H1 (cell line): Measurements from ENCODE around the gene PANK3. TPM values are rescaled to one million over a fixed set of nuclear protein-coding genes. Genes with fewer than 3 reads are reported as not detected.

Source experiments
- CTCF ChIA-PET: fragments of 300-600 bp; sonication (Branson Sonifier 250); formaldehyde crosslinking; loops from one replicate; lab custom pipeline; 2021; ENCODE audit not compliant: partially characterized antibody; lab: Charles Lee
- POLR2A ChIA-PET: fragments of 300-600 bp; sonication (Branson Sonifier 250); formaldehyde crosslinking; loops from one replicate; lab custom pipeline; 2021; ENCODE audit warnings: inconsistent platforms; ENCODE audit not compliant: partially characterized antibody; lab: Charles Lee
- DNase-seq, 2 experiments: peaks; one replicate each; pipeline versions ENCODE4 v3.0.0 to v3.0.0-alpha.2; 2010 to 2022; ENCODE audit warnings: low spot score in 2 of 2, low read depth in 1 of 2, mixed read lengths in 1 of 2
- FAIRE-seq: peaks from 2 replicates; lab custom pipeline; 2011; peaks lifted over from hg19 to GRCh38; lab: Jason Lieb, UNC
- H2AFZ ChIP-seq: 2 replicates; pipeline ENCODE4 v1.8.1; 2012; ENCODE audit warnings: low read length, inconsistent platforms
- H2AK5ac ChIP-seq: 2 replicates; pipeline ENCODE4 v1.6.1; 2013; ENCODE audit warnings: low read depth, low read length
- H2BK120ac ChIP-seq: replicated peaks from 2 replicates; pipeline ENCODE3; 2013; ENCODE audit warnings: low read depth, low read length, inconsistent platforms
- H2BK12ac ChIP-seq: 2 replicates; pipeline ENCODE4 v1.6.1; 2013; ENCODE audit warnings: low read depth, low read length
- H2BK15ac ChIP-seq: 2 replicates; pipeline ENCODE4 v1.6.1; 2013; ENCODE audit warnings: low read length
- H2BK20ac ChIP-seq: 2 replicates; pipeline ENCODE4 v1.6.1; 2013; ENCODE audit warnings: low read length
- H2BK5ac ChIP-seq: 2 replicates; pipeline ENCODE4 v1.6.1; 2013; ENCODE audit warnings: low read depth, low read length
- H3K14ac ChIP-seq: 2 replicates; pipeline ENCODE4 v1.6.1; 2013; ENCODE audit warnings: inconsistent platforms; ENCODE audit not compliant: insufficient read length
- H3K18ac ChIP-seq: 2 replicates; pipeline ENCODE4 v1.6.1; 2013; ENCODE audit warnings: low read length; ENCODE audit errors: extremely low read depth
- H3K23ac ChIP-seq: 2 replicates; pipeline ENCODE4 v1.6.1; 2013; ENCODE audit warnings: inconsistent platforms; ENCODE audit not compliant: insufficient read length
- H3K23me2 ChIP-seq: 2 replicates; pipeline ENCODE4 v1.6.1; 2013; ENCODE audit warnings: low read depth, low read length
- H3K27ac ChIP-seq: 2 replicates; pipeline ENCODE4 v1.6.1; 2011; ENCODE audit warnings: low read depth, low read length, inconsistent platforms
- H3K27me3 ChIP-seq, 4 experiments: replicated peaks in 1 of 4; 1 replicate in 1 of 4; 2 replicates in 3 of 4; pipeline versions ENCODE4 v1.6.1 to v1.8.1; 2011 to 2013; ENCODE audit warnings: low read length in 3 of 4, mild to moderate bottlenecking in 3 of 4, inconsistent platforms in 2 of 4, mixed read lengths in 2 of 4, moderate library complexity in 1 of 4; ENCODE audit not compliant: control insufficient read depth in 3 of 4, insufficient read depth in 3 of 4; ENCODE audit errors: extremely low read depth in 1 of 4
- H3K36me3 ChIP-seq, 4 experiments: 2 replicates each; pipeline versions ENCODE4 v1.6.1 to v1.8.1; 2011 to 2013; ENCODE audit warnings: mild to moderate bottlenecking in 4 of 4, low read length in 3 of 4, moderate library complexity in 2 of 4, control low read depth in 1 of 4, inconsistent platforms in 1 of 4; ENCODE audit not compliant: insufficient read depth in 4 of 4, control insufficient read depth in 2 of 4
- H3K4ac ChIP-seq: replicated peaks from 2 replicates; pipeline ENCODE3; 2013; ENCODE audit warnings: low read length, low read depth, mixed read lengths, inconsistent platforms; ENCODE audit not compliant: insufficient read length
- H3K4me1 ChIP-seq, 4 experiments: replicated peaks in 1 of 4; 1 replicate in 1 of 4; 2 replicates in 3 of 4; pipeline versions ENCODE4 v1.6.1 to v1.8.1; 2011 to 2013; ENCODE audit warnings: low read length in 3 of 4, inconsistent platforms in 2 of 4, mixed read lengths in 1 of 4; ENCODE audit not compliant: insufficient read depth in 4 of 4, control insufficient read depth in 3 of 4
- H3K4me2 ChIP-seq, 2 experiments: 2 replicates each; pipeline versions ENCODE4 v1.6.1 to v1.8.1; 2011 to 2013; ENCODE audit warnings: low read depth in 2 of 2, low read length in 2 of 2, control low read depth in 1 of 2, inconsistent platforms in 1 of 2, mild to moderate bottlenecking in 1 of 2; ENCODE audit not compliant: insufficient read depth in 1 of 2
- H3K4me3 ChIP-seq, 4 experiments: fragments of 200-600, 300-600 bp in 1 of 4; sonication (generic), shearing (Covaris generic), sonication (Bioruptor Twin) in 1 of 4; 2 replicates each; pipeline versions ENCODE4 v1.5.1 to v1.8.1; 2011 to 2016; ENCODE audit warnings: low read length in 4 of 4, low read depth in 3 of 4, control low read depth in 2 of 4, inconsistent platforms in 2 of 4, mild to moderate bottlenecking in 2 of 4, mixed read lengths in 1 of 4, moderate library complexity in 1 of 4; ENCODE audit not compliant: insufficient read depth in 2 of 4; ENCODE audit errors: extremely low read depth in 1 of 4
- H3K56ac ChIP-seq: replicated peaks from 2 replicates; pipeline ENCODE3; 2013; ENCODE audit warnings: low read depth, mild to moderate bottlenecking, mixed read lengths, low read length, inconsistent platforms; ENCODE audit not compliant: insufficient read length
- H3K79me1 ChIP-seq: 2 replicates; pipeline ENCODE4 v1.6.1; 2013; ENCODE audit warnings: low read depth, low read length, control low read depth
- H3K79me2 ChIP-seq, 2 experiments: 2 replicates each; pipeline versions ENCODE4 v1.6.1 to v1.8.1; 2012 to 2013; ENCODE audit warnings: low read length in 2 of 2, mild to moderate bottlenecking in 2 of 2, inconsistent platforms in 1 of 2; ENCODE audit not compliant: insufficient read depth in 2 of 2, control insufficient read depth in 1 of 2
- H3K9ac ChIP-seq, 4 experiments: replicated peaks in 1 of 4; 1 replicate in 1 of 4; 2 replicates in 3 of 4; pipeline versions ENCODE4 v1.6.1 to v1.8.1; 2011 to 2013; ENCODE audit warnings: low read depth in 3 of 4, low read length in 3 of 4, control low read depth in 2 of 4, mild to moderate bottlenecking in 2 of 4, moderate library complexity in 2 of 4, inconsistent platforms in 1 of 4; ENCODE audit errors: extremely low read depth in 1 of 4
- H3K9me3 ChIP-seq, 2 experiments: 2 replicates each; pipeline versions ENCODE4 v1.6.1 to v1.8.1; 2012 to 2013; ENCODE audit warnings: mild to moderate bottlenecking in 2 of 2, moderate library complexity in 2 of 2, control low read depth in 1 of 2, inconsistent platforms in 1 of 2, low read depth in 1 of 2, low read length in 1 of 2, mixed read lengths in 1 of 2; ENCODE audit not compliant: insufficient read depth in 2 of 2
- H4K20me1 ChIP-seq, 2 experiments: replicated peaks in 1 of 2; 2 replicates each; pipeline versions ENCODE3 to v1.8.1; 2011 to 2013; ENCODE audit warnings: inconsistent platforms in 2 of 2, low read length in 2 of 2, mild to moderate bottlenecking in 1 of 2; ENCODE audit not compliant: insufficient read depth in 2 of 2, control insufficient read depth in 1 of 2
- H4K5ac ChIP-seq: 2 replicates; pipeline ENCODE4 v1.6.1; 2013; ENCODE audit warnings: low read length, low read depth, mixed read lengths, inconsistent platforms; ENCODE audit not compliant: insufficient read length
- H4K8ac ChIP-seq: 2 replicates; pipeline ENCODE4 v1.8.0; 2013; ENCODE audit warnings: mild to moderate bottlenecking, moderate library complexity, low read length, inconsistent platforms; ENCODE audit not compliant: insufficient read depth; ENCODE audit errors: extremely low read depth
- H4K91ac ChIP-seq: replicated peaks from 2 replicates; pipeline ENCODE3; 2013; ENCODE audit warnings: low read length, mixed read lengths, inconsistent platforms; ENCODE audit not compliant: insufficient read length
- BRCA1 ChIP-seq: IDR thresholded peaks from 2 replicates; pipeline ENCODE4 v1.6.1; 2012; ENCODE audit warnings: low read depth, low read length, improper control_type of control experiment
- CHD2 ChIP-seq: IDR thresholded peaks from 2 replicates; pipeline ENCODE4 v1.6.1; 2012; ENCODE audit warnings: low read length, improper control_type of control experiment
- HDAC6 ChIP-seq: IDR thresholded peaks from one replicate; pipeline ENCODE4 v1.7.1; 2012; ENCODE audit warnings: low read depth, mild to moderate bottlenecking, inconsistent platforms, low read length, moderate library complexity
- RNF2 ChIP-seq: fragments of 200-900, 300-1000 bp; sonication (generic); IDR thresholded peaks from 2 replicates; pipeline ENCODE4 v1.7.1; 2016; ENCODE audit warnings: borderline replicate concordance, low read depth, mild to moderate bottlenecking, antibody characterized with exemption, low read length; ENCODE audit not compliant: poor library complexity, severe bottlenecking; ENCODE audit errors: missing control alignments
- WGBS, 2 experiments: shearing (Covaris generic) in 1 of 2; methylation state at CpG; one replicate each; pipeline versions ENCODE4 v1.1.6 to v1.1.7; 2013 to 2015; ENCODE audit warnings: low lambda C conversion rate in 2 of 2, mixed read lengths in 2 of 2, inconsistent platforms in 1 of 2, low coverage in 1 of 2, missing lambda C conversion rate in 1 of 2; ENCODE audit not compliant: insufficient replicate concordance in 2 of 2, insufficient coverage in 1 of 2, insufficient read length in 1 of 2; ENCODE audit errors: extremely low coverage in 1 of 2, missing lambda C conversion rate in 1 of 2; 5-methylcytosine and 5-hydroxymethylcytosine counted together
- polyA plus RNA-seq, 7 experiments: library from polyadenylated mRNA; depleted of rRNA in 3 of 7; stranded (reverse) in 5 of 7; unstranded in 2 of 7; fragments of >200 nt in 5 of 7; fragments of 200-250 nt in 2 of 7; gene quantifications; 1 replicate in 5 of 7; 2 replicates in 1 of 7; 4 replicates in 1 of 7; pipeline versions ENCODE4 v1.2.1 to v1.2.3, GENCODE V29; 2011 to 2013; ENCODE audit warnings: missing spikeins in 2 of 7, mixed read lengths in 2 of 7
- total RNA-seq: library from RNA; stranded (reverse); fragmentation: NEBNext Ultra II Directional; extraction: Animal tissue kit (Norgen Biotek cat#: 25700); gene quantifications from 2 replicates; pipeline ENCODE4 v1.2.1, GENCODE V29; 2021

Gene PANK3
- total and polyA plus RNA-seq, 2 of the 8 experiments (the other 6 are each of a cell fraction or from before 2014, with no cell fraction given) = 8.6 to 101 TPM

GRCh38 chr5:168608386-168608785 is 29.2 kb upstream of the PANK3 start:
- no peak overlapping the region for H3K14ac ChIP-seq
- H2BK12ac ChIP-seq = no peak overlapping the region
- no peak overlapping the region for H3K23ac ChIP-seq
- H3K79me2 ChIP-seq = no peaks in the 10 kb centered on the region
- no peak overlapping the region for H4K8ac ChIP-seq
- no peaks in the 10 kb centered on the region for H3K79me1 ChIP-seq
- no peak overlapping the region for H3K4me3 ChIP-seq
- TF ChIP-seq CHD2 (no peak), RNF2 (no peak), BRCA1 (no peak), HDAC6 (no peak)
- WGBS, 2 experiments = 79% methylated on average over 6 of the region's 6 CpGs; no CpG with 5 or more reads in 1 of the 2 experiments
- H3K36me3 ChIP-seq = no peaks in the 10 kb centered on the region
- no peak overlapping the region for H2AK5ac ChIP-seq
- no peak overlapping the region for H4K91ac ChIP-seq
- H3K27ac ChIP-seq = no peak overlapping the region
- POLR2A ChIA-PET = no interaction called here
- H3K4ac ChIP-seq = no peak overlapping the region
- H4K5ac ChIP-seq = no peak overlapping the region
- no peaks in the 10 kb centered on the region for H4K20me1 ChIP-seq
- FAIRE-seq (no peak), DNase-seq (no peak)
- no peak overlapping the region for H2AFZ ChIP-seq
- H2BK5ac ChIP-seq = no peak overlapping the region
- no peak overlapping the region for H3K56ac ChIP-seq
- no peak overlapping the region for H2BK120ac ChIP-seq
- CTCF ChIA-PET = interaction anchor here (0.6 to 1.1 kb wide), 2 partner anchors 44 to 143 kb away, joined by 3 to 4 read pairs; no protein-coding TSS in a partner anchor
- no peak overlapping the region for H2BK15ac ChIP-seq
- H3K4me2 ChIP-seq = no peak overlapping the region
- no peaks in the 10 kb centered on the region for H3K4me1 ChIP-seq
- H3K18ac ChIP-seq = no peak overlapping the region
- no peaks in the 10 kb centered on the region for H3K9me3 ChIP-seq
- H3K23me2 ChIP-seq = no peaks in the 10 kb centered on the region
- H3K9ac ChIP-seq = no peak overlapping the region
- H2BK20ac ChIP-seq = no peak overlapping the region
- H3K27me3 ChIP-seq = no peaks in the 10 kb centered on the region; a peak in 1 of 7 replicates
